ENCODE measurements around the gene KY. TPM values are rescaled to one million over a fixed set of nuclear protein-coding genes. Genes with fewer than 3 reads are reported as not detected.

The KY gene
- total RNA-seq, 1 donor: 10.5 TPM

DNA sequence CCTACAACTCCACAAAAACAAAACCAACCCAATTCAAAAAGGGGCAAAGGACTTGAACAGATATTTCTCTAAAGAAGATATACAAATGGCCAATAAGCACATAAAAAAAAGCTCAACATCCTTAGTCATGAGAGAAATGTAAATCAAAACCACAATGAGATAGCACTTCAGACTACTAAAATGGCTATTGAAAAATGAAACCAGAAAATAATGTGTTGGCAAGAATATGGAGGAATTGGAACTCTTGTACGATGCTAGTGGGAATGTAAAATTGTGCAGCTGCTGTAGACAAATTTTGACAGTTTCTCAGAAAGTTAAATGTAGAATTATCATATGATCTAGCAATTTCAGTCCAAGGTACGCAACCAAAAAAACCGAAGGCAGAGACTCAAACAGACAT, 29.0 kb downstream of the KY start:
- TF ChIP-seq, protein P1, sequence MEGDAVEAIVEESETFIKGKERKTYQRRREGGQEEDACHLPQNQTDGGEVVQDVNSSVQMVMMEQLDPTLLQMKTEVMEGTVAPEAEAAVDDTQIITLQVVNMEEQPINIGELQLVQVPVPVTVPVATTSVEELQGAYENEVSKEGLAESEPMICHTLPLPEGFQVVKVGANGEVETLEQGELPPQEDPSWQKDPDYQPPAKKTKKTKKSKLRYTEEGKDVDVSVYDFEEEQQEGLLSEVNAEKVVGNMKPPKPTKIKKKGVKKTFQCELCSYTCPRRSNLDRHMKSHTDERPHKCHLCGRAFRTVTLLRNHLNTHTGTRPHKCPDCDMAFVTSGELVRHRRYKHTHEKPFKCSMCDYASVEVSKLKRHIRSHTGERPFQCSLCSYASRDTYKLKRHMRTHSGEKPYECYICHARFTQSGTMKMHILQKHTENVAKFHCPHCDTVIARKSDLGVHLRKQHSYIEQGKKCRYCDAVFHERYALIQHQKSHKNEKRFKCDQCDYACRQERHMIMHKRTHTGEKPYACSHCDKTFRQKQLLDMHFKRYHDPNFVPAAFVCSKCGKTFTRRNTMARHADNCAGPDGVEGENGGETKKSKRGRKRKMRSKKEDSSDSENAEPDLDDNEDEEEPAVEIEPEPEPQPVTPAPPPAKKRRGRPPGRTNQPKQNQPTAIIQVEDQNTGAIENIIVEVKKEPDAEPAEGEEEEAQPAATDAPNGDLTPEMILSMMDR (IDR thresholded peaks at IDR 0.05; ENCODE audit: insufficient read depth, low read length): no peak
- peak; percentile 81 for DNase-seq (ENCODE audit: low read depth)
- H3K4me3 ChIP-seq (ENCODE audit: low read depth, low read length): no peak overlapping the region

DNA sequence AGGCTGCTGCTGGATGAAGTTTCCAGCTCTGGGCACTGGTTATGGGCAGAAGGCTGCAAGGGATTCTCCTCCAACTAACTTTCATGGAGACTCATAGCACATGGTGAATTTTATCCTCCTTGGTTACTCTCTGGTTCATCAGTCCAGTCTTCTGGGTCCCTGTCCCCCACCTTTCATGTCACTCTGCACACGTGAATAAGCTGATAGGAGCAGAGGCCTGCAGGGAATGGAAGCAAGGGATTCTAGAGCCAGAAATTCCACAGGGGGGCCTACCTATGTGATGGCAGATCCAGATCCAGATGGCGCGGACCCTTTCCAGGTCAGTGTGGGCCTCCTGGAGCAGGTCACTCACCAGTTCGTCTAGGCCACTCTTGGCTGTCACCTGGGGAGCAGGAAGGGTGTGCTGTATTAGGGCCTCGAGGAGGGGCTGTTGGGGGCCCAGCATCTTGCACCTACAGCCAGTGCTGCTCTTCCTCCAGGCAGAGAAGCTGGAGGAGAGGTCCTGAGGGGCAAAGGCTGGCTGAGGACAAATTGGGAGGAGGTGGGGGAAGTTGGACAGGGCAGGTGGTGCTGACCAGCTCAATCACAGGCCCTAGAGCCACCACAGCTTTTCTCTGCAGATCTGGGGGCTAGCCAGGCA, 30.2 kb downstream of the KY start:
- TF ChIP-seq, protein P1 (IDR thresholded peaks at IDR 0.05; ENCODE audit: insufficient read depth, low read length): no peak
- no peak for DNase-seq (ENCODE audit: low read depth)
- H3K4me3 ChIP-seq (ENCODE audit: low read depth, low read length): no peak overlapping the region

DNA sequence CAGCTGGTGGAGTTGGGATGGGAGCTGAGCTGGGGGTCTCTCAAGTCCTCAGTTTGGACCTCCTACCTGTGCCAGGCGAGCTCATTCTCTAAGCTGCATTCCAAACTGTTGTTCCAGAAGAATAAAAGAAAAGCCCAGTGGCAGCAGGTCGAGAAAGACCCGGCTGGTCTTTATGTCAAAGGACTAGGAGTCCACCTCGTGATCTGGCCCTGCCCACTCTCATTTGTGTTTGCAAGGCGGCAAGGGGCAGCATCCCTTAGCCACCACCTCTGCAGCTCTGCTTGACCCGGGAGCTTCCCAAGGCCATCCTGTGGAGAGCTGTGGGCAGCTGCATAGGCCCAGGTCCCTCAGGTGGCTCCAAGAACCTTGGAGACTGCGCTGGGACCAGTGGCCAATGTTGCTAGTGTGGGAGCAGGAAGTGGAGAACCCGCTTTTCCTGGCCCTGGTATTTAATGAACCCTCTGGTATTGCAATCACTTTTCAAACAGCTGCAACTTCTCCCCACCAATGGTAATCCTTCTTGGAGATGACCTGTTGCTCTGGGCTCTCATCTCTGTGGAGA, 30.9 kb downstream of the KY start:
- no peak overlapping the region for H3K4me3 ChIP-seq (ENCODE audit: low read depth, low read length)
- TF ChIP-seq, protein P1 (IDR thresholded peaks at IDR 0.05; ENCODE audit: insufficient read depth, low read length): no peak
- no peak for DNase-seq (ENCODE audit: low read depth)

DNA sequence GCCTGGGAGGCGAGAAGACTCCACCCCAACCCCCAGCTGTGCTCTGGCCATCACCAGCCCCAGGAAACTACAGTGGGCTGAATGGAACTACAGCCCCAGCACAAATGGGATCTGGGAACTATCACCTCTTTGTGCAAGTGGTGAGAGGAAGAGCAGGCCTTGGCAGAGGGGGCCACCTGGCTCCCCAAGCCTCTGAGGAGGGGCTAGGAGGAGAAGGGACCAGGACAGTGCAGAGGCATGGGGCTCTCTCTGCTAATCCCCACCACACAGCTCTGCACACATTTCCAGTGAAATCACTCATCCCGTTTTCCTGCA, 31.6 kb downstream of the KY start:
- TF ChIP-seq, protein P1 (IDR thresholded peaks at IDR 0.05; ENCODE audit: insufficient read depth, low read length): no peak
- DNase-seq (ENCODE audit: low read depth): no peak
- H3K4me3 ChIP-seq (ENCODE audit: low read depth, low read length): no peak overlapping the region

DNA sequence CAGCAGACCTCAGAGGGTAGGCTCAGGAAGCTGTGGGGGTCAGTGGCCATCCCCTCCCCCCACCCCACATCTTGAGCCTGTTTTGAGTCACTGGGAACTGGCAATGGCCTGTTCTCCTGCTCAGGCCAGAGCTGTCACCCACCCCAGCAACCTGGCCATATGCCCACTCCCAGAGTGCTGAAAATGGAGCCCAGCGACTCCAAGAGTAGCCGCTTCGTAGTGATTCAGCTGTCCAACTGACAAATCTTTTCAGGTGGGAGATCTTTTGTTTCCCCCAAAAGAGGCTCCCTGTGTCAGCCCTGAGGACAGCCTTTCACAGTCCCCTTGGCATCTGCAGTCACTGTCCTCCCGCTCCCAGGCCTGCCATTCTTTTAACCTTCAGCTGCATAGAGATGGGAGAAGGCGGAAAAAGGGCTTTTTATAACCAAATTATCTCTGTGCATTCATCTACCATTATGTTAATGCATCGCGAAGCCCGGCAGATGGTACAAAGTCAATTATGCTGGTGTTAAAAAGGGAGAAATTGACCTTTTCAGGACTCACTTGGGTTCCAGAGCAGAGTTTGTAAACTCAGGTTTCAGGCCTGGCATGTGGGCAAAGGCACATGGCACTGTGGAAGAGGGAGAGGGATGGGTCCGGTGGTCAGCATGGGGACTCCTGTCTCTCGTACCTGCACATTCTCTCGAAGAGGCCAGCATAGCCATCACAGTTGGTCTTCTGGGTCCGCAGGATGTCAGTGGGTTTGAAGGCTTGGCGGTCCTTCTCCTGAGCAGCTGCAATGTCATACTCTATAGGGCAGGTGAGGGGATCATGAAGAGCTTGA, 32.1 kb downstream of the KY start:
- no peak for DNase-seq (ENCODE audit: low read depth)
- H3K4me3 ChIP-seq (ENCODE audit: low read depth, low read length): no peak overlapping the region
- TF ChIP-seq, protein P1 (IDR thresholded peaks at IDR 0.05; ENCODE audit: insufficient read depth, low read length): no peak

DNA sequence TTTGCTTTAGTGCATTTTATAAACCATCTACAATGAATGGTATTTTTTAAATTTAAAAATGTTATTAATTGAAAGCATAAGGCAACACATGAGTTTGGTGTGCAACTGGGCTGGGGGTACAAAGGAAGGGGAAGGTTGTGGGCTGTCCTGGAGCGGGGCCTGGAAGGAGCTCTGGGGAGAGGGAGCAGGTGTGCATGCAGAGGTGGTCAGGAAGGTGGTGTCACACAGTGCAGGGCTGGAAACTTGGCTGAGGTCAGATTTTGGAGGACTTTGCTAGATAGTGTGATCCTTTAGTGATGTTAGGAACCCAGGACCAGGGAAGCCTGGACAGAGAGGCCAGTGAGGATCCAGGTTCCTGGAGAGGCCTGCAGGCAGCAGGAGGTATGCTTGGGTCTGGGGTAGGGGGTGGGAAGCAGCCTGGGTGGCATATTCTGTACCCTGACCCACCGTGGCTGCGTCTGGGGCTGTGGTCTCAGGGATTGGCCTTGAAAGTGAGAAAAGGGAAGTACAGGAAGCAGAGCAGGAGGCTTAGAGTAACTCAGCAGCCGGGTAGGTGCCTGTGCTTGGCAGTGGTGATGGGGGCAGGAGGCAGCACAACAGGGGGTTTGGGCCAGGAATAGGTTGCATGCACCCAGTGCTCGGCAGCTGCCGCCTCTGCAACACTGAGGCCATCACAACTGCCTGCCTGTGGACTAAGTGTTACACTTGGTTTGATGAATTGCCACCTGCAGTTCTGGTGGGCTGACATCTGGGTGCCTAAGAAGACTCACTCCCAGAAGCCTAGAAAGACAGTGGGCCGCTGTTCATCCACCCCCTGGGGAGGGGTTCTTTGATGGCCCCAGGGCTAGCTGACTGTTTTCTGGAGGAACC, 33.0 kb downstream of the KY start:
- TF ChIP-seq, protein P1 (IDR thresholded peaks at IDR 0.05; ENCODE audit: insufficient read depth, low read length): no peak
- DNase-seq (ENCODE audit: low read depth): no peak
- no peak overlapping the region for H3K4me3 ChIP-seq (ENCODE audit: low read depth, low read length)

Measured in fibroblast of the aortic adventitia (primary cell).